ENCODE data around the gene CGB5. TPM values are rescaled to one million over a fixed set of nuclear protein-coding genes. Genes with fewer than 3 reads are reported as not detected.
A peak's percentile ranks its signal among the peaks of the same experiment; 100 is the strongest.

CGB5 gene
- total RNA-seq, 2 donors from 2014 or later = 0.44 TPM; not detected in 1

DNA sequence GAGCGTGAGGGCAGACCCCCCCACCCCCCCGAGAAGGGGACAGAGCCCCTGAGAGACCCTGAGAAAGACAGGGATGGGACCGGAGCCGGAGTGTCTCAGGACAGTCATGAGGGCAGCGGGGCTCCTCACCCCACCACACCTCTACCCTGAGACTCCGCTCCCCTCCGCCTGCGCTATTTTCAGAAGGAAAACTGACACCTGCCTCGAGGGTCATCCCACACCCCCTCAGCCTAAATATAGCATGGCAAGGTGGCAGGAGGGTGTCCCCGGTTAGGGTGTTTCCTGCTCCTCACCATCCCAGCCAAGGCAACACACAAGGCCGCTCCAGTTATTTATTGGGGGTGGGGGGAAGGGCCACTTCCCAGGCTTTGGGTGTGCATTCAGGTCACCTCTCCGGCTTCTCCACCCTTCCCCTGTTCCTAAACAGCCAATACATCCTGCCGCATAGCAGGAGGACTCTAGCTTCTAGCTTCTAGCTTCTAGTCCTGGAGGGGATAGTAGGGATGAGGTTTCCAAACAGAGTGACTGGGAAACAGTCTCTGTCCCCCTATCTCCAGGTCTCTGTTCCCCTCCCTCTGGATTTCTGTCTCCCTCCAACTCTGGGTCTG, 22.4 kb downstream of the CGB5 start:
- Histone ChIP-seq H3K9ac (ENCODE audit: extremely low read depth, low read length, poor library complexity, severe bottlenecking) (no peak overlapping the region), H3K27ac (ENCODE audit: low read depth, low read length) (no peak overlapping the region), H3K9me3 (ENCODE audit: control insufficient read depth, low read length) (no peaks in the 10 kb centered on the region), H3K36me3 (ENCODE audit: control insufficient read depth, insufficient read depth, low read length) (no peaks in the 10 kb centered on the region), H3K4me3 (ENCODE audit: low read length) (no peak overlapping the region), H3K4me1 (ENCODE audit: control insufficient read depth, insufficient read depth, low read length) (no peaks in the 10 kb centered on the region), H3K27me3 (ENCODE audit: control insufficient read depth, insufficient read depth, low read length, poor library complexity, severe bottlenecking) (peaks cover 46% of the 10 kb centered on the region)
- TF ChIP-seq, protein P1, sequence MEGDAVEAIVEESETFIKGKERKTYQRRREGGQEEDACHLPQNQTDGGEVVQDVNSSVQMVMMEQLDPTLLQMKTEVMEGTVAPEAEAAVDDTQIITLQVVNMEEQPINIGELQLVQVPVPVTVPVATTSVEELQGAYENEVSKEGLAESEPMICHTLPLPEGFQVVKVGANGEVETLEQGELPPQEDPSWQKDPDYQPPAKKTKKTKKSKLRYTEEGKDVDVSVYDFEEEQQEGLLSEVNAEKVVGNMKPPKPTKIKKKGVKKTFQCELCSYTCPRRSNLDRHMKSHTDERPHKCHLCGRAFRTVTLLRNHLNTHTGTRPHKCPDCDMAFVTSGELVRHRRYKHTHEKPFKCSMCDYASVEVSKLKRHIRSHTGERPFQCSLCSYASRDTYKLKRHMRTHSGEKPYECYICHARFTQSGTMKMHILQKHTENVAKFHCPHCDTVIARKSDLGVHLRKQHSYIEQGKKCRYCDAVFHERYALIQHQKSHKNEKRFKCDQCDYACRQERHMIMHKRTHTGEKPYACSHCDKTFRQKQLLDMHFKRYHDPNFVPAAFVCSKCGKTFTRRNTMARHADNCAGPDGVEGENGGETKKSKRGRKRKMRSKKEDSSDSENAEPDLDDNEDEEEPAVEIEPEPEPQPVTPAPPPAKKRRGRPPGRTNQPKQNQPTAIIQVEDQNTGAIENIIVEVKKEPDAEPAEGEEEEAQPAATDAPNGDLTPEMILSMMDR (conservative IDR thresholded peaks at IDR 0.05) = no peak
- peaks cover 4% of the 10 kb centered on the region for H3K9me3 Mint-ChIP-seq
- WGBS, 2 experiments (ENCODE audit: insufficient coverage in 1 of 2, insufficient read length in 1 of 2) = 70 to 78% methylated on average over 2 to 9 of the region's 13 CpGs
- H3K27me3 Mint-ChIP-seq (ENCODE audit: insufficient read depth) = peaks cover 82% of the 10 kb centered on the region
- peak overlapping the region; percentile 24 for H3K4me3 Mint-ChIP-seq
- peak; percentile 57 for DNase-seq
- peaks cover 4% of the 10 kb centered on the region for H3K4me1 Mint-ChIP-seq
- H3K36me3 Mint-ChIP-seq (ENCODE audit: low read depth) = peaks cover 2% of the 10 kb centered on the region
- H3K27ac Mint-ChIP-seq = no peak overlapping the region

DNA sequence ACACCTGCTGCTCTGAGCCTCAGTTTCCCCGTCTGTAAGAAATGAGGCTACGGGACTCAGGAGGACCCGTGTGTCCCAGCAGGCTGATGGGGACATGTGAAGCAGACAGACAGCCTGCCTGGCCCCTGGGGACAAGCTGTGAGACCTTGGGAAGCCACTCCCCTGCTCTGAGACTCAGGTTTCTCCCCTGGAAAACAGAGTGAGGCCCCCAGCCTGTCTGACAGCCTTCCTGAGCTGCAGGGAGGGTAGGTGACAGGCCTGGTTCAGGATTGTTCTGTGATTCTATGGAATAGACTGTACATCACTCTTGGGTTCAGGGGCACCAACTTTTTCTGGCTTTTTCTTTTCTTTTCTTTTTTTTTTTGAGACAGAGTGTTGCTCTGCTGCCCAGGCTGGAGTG, 23.9 kb downstream of the CGB5 start:
- no peaks in the 10 kb centered on the region for H3K4me1 ChIP-seq (ENCODE audit: control insufficient read depth, insufficient read depth, low read length)
- peaks cover 4% of the 10 kb centered on the region for H3K4me1 Mint-ChIP-seq
- peaks cover 60% of the 10 kb centered on the region for H3K27me3 ChIP-seq (ENCODE audit: control insufficient read depth, insufficient read depth, low read length, poor library complexity, severe bottlenecking)
- H3K9ac ChIP-seq (ENCODE audit: extremely low read depth, low read length, poor library complexity, severe bottlenecking) = no peak overlapping the region
- no peak overlapping the region for H3K27ac ChIP-seq (ENCODE audit: low read depth, low read length)
- TF ChIP-seq, protein P1 (conservative IDR thresholded peaks at IDR 0.05) = no peak
- no peaks in the 10 kb centered on the region for H3K9me3 ChIP-seq (ENCODE audit: control insufficient read depth, low read length)
- no peak overlapping the region for H3K4me3 ChIP-seq (ENCODE audit: low read length)
- DNase-seq = no peak
- no peak overlapping the region for H3K4me3 Mint-ChIP-seq
- H3K36me3 Mint-ChIP-seq (ENCODE audit: low read depth) = peaks cover 2% of the 10 kb centered on the region
- H3K27ac Mint-ChIP-seq = no peak overlapping the region
- no peaks in the 10 kb centered on the region for H3K36me3 ChIP-seq (ENCODE audit: control insufficient read depth, insufficient read depth, low read length)
- WGBS, 2 experiments (ENCODE audit: insufficient coverage in 1 of 2, insufficient read length in 1 of 2) = 87% methylated on average over 3 of the region's 3 CpGs; no CpG with 5 or more reads in 1 of the 2 experiments
- peaks cover 82% of the 10 kb centered on the region for H3K27me3 Mint-ChIP-seq (ENCODE audit: insufficient read depth)
- peaks cover 9% of the 10 kb centered on the region for H3K9me3 Mint-ChIP-seq

DNA sequence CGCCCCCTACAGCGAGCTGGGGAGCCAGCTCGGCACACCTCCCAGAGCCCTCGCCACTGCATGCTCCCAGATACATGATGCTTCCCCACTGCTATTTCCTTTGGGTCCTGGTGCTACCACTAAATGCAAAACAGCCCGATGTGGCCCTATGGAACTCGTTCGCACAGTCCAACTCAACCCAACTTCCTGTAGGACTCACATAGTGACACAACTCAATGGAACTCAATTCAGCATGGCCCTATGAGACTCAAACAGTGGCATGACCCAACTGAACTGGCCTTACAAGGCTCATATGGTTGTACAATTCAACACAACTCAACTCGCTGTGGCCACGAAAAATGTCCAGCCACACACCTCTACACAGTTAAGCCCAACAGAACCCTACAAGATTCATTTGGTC, 25.4 kb downstream of the CGB5 start:
- H3K36me3 Mint-ChIP-seq (ENCODE audit: low read depth) = peaks cover 2% of the 10 kb centered on the region
- H3K4me3 Mint-ChIP-seq = no peak overlapping the region
- peaks cover 10% of the 10 kb centered on the region for H3K9me3 Mint-ChIP-seq
- H3K4me3 ChIP-seq (ENCODE audit: low read length) = no peak overlapping the region
- no peaks in the 10 kb centered on the region for H3K4me1 ChIP-seq (ENCODE audit: control insufficient read depth, insufficient read depth, low read length)
- H3K4me1 Mint-ChIP-seq = peaks cover 4% of the 10 kb centered on the region
- no peaks in the 10 kb centered on the region for H3K36me3 ChIP-seq (ENCODE audit: control insufficient read depth, insufficient read depth, low read length)
- peaks cover 75% of the 10 kb centered on the region for H3K27me3 ChIP-seq (ENCODE audit: control insufficient read depth, insufficient read depth, low read length, poor library complexity, severe bottlenecking)
- DNase-seq = no peak
- H3K27me3 Mint-ChIP-seq (ENCODE audit: insufficient read depth) = peaks cover 89% of the 10 kb centered on the region
- no peak overlapping the region for H3K27ac ChIP-seq (ENCODE audit: low read depth, low read length)
- WGBS, 2 experiments (ENCODE audit: insufficient coverage in 1 of 2, insufficient read length in 1 of 2) = 86 to 90% methylated on average over 1 to 9 of the region's 9 CpGs
- H3K27ac Mint-ChIP-seq = no peak overlapping the region
- no peaks in the 10 kb centered on the region for H3K9me3 ChIP-seq (ENCODE audit: control insufficient read depth, low read length)
- no peak overlapping the region for H3K9ac ChIP-seq (ENCODE audit: extremely low read depth, low read length, poor library complexity, severe bottlenecking)
- TF ChIP-seq, protein P1 (conservative IDR thresholded peaks at IDR 0.05) = no peak
